NCI-H1048 (cell line): ENCODE data around the gene ALOX12B.
"Not testable (repeated sequence)": the region's sequence is repeated elsewhere in the genome, so short reads cannot be mapped to it uniquely, and the experiment has no call there.

Experiments
- DNase-seq: peaks from one replicate; lab custom pipeline; 2025; lab: John Stamatoyannopoulos, UW

Gene ALOX12B

GRCh38 chr17:8118769-8119580 lies 31.5 kb upstream of the ALOX12B start:
- DNase-seq = peak; percentile 66

GRCh38 chr17:8117980-8118768 lies 30.7 kb upstream of the ALOX12B start, which contains the start of gene ALOXE3:
Gene ALOXE3 (minus strand): TSS chr17:8118514. CDS start chr17:8117990, 524 bp downstream.
- DNase-seq = no peak

- DNase-seq = no peak
Observed at GRCh38 chr17:8117367-8117979, 30.0 kb upstream of the ALOX12B start.

- DNase-seq = no peak
Observed at GRCh38 chr17:8116776-8117175, 29.3 kb upstream of the ALOX12B start.

- DNase-seq = no peak
Observed at GRCh38 chr17:8110907-8111306, 23.4 kb upstream of the ALOX12B start.

GRCh38 chr17:8110456-8110804 lies 22.9 kb upstream of the ALOX12B start:
- DNase-seq = no peak

- DNase-seq = no peak
Observed at GRCh38 chr17:8109661-8110455, 22.3 kb upstream of the ALOX12B start.

- DNase-seq = no peak
Observed at GRCh38 chr17:8108972-8109660, 21.6 kb upstream of the ALOX12B start.

GRCh38 chr17:8106980-8107379 lies 19.5 kb upstream of the ALOX12B start:
- not testable (repeated sequence) for DNase-seq

- no peak for DNase-seq
Observed at GRCh38 chr17:8105957-8106398, 18.5 kb upstream of the ALOX12B start.

GRCh38 chr17:8104911-8105310 lies 17.4 kb upstream of the ALOX12B start:
- DNase-seq = no peak

- DNase-seq = no peak
Observed at GRCh38 chr17:8103549-8103948, 16.0 kb upstream of the ALOX12B start.

- DNase-seq = no peak
Observed at GRCh38 chr17:8101721-8102120, 14.2 kb upstream of the ALOX12B start.

GRCh38 chr17:8100763-8101162 lies 13.2 kb upstream of the ALOX12B start:
- DNase-seq = no peak

GRCh38 chr17:8100111-8100510 lies 12.6 kb upstream of the ALOX12B start:
- DNase-seq = no peak

GRCh38 chr17:8096541-8096940 lies 9.0 kb upstream of the ALOX12B start:
- no peak for DNase-seq

GRCh38 chr17:8095361-8095760 lies 7.8 kb upstream of the ALOX12B start:
- no peak for DNase-seq

GRCh38 chr17:8091033-8091687 lies 3.6 kb upstream of the ALOX12B start:
- DNase-seq = peak; percentile 49

GRCh38 chr17:8089728-8090127 lies 2.2 kb upstream of the ALOX12B start:
- no peak for DNase-seq

- no peak for DNase-seq
Observed at GRCh38 chr17:8087952-8088230, 375 bp upstream of the ALOX12B start.

- DNase-seq = no peak
Observed at GRCh38 chr17:8084250-8084649, 3.3 kb downstream of the ALOX12B start.
